GM12801 (cell line): ENCODE data around the gene PHACTR1.

ENCODE experiments used
- TF ChIP-seq, protein P1 (sequence below): IDR thresholded peaks from one replicate; pipeline ENCODE4 v1.5.1; 2011; ENCODE audit warnings: control low read depth; ENCODE audit not compliant: insufficient read length; ENCODE audit errors: extremely low read depth

Gene PHACTR1

DNA sequence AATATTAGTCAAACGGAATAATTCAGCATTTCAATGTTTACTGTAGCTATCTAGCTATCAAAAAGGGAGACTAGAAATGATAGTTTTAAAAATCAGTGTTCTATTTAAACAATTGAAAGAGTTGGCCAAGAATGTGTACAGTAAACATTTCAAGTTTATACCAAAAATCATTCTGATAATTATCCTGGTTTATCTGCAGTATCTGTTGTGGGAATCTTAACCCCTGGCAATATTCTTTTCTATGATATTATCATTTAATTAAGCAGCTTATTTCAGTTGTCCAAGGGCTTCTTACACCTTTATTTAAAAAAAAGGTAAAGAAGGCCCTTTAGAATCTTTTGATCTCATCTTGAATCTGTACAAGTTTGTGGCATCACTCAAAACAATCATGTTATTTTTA, 125.1 kb downstream of the PHACTR1 start:
- TF ChIP-seq, protein P1, sequence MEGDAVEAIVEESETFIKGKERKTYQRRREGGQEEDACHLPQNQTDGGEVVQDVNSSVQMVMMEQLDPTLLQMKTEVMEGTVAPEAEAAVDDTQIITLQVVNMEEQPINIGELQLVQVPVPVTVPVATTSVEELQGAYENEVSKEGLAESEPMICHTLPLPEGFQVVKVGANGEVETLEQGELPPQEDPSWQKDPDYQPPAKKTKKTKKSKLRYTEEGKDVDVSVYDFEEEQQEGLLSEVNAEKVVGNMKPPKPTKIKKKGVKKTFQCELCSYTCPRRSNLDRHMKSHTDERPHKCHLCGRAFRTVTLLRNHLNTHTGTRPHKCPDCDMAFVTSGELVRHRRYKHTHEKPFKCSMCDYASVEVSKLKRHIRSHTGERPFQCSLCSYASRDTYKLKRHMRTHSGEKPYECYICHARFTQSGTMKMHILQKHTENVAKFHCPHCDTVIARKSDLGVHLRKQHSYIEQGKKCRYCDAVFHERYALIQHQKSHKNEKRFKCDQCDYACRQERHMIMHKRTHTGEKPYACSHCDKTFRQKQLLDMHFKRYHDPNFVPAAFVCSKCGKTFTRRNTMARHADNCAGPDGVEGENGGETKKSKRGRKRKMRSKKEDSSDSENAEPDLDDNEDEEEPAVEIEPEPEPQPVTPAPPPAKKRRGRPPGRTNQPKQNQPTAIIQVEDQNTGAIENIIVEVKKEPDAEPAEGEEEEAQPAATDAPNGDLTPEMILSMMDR, result no peak

DNA sequence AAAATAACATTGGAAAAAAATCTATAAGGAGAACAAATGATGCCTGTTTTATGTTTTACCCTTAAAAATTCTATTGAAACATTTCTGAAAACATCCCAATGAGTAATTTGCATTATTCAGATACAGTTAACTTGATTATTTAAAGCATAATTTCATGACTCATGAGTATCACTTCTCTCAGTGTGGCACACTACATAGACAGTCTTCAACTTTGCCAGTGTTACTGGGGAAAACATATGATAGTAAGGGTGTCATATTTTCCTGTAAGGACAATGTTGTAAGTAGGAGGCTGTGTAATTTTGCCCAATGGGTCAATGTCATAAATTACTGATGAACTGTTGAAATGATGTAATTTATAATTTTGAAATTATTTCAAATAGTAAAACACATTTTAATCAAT, 125.5 kb downstream of the PHACTR1 start:
- TF ChIP-seq, protein P1, result no peak

DNA sequence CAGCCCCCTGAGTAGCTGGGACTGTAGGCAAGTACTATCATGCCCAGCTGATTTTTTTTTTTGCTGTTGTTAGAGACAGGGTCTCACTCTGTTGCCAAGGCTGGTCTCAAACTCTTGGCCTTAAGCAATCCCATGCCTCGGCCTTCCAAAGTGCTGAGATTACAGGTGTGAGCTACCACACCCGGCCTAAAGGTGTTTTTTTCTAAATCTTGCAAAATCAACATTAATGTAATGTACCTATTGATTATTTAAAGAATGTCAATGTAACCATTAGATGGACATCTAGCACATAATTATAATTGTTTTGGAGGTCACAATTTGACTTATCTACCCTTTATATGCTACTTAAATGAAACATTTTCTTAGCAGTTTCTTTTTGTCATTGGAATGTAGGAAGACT, 126.1 kb downstream of the PHACTR1 start:
- TF ChIP-seq, protein P1, result no peak

DNA sequence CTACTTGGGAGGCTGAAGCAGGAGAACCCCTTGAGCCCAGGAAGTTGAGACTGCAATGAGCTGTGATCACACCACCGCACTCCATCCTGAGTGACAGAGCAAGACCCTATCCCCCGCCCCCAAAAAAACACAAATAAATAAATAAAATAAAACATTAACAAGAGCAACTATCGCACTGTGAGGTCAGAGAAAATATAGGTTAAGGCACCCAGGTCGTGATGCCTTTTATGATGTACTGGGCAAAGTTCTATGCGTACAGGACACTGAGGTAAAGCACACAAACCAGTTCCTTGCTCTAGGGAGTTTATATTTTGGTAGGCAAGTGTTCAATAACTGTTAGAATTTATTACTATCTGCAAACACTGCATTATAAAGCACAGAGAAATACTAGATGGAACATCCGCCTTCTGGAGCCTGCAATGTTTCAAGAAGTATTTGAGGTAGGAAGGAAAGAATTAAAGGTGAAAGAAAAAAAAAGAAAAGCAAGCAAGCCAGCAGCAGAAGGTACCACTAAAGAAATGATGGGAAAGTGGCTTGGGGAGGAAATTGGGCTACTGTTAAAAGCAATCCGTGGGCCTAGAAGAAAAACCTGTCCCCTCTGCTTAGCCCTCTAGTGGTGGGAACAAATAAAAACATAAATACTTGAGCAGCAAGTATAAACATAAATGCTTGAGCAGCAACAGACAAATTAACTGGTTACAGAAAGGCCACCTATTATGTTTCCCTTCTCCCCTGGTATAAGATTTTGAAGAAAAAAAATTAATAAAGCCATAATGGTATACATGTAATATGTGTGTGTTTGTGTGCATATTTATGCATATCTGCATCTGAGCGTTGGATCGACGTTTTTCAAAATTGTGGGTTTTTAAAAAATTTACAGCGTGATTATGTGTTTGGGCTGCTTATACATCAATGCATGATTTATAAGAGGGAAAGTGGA, 128.0 kb downstream of the PHACTR1 start:
- TF ChIP-seq, protein P1, result no peak

DNA sequence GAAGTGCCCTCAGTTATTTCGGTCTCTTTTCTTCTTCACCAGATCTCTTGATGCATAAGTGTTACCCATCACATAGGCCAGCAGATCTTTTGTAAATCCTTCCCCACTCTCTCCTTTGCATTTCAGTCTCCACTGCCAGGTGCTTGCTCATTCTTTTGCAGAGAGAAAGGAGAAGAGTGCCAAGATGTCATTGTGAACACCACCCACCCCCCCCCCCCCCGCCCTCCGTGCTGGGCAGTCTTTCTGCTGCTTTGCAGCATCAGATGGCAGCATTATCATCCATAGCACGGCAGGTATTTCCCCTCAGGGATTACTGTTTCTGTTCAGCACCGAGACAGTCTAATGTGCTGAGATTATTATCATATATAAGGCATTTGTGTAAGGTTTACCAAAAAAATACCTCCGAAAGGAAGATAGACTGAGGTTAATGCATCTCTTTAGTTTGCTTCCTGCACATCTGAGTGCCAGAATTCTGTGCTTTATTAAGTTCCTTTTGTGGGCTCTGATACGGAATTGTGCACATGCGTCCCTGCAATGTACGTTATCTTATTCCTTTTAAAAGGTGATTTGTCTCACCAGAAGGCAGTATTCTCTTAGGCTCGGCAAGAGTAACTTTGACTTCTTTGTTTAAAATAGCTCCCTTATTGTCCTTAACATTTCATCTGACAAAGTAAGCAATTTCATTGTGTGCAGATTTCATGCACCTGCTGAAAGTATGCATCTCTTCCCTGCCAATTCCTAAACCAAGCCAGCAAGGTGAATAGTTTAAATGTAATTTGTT, 128.8 kb downstream of the PHACTR1 start:
- TF ChIP-seq, protein P1, result no peak

DNA sequence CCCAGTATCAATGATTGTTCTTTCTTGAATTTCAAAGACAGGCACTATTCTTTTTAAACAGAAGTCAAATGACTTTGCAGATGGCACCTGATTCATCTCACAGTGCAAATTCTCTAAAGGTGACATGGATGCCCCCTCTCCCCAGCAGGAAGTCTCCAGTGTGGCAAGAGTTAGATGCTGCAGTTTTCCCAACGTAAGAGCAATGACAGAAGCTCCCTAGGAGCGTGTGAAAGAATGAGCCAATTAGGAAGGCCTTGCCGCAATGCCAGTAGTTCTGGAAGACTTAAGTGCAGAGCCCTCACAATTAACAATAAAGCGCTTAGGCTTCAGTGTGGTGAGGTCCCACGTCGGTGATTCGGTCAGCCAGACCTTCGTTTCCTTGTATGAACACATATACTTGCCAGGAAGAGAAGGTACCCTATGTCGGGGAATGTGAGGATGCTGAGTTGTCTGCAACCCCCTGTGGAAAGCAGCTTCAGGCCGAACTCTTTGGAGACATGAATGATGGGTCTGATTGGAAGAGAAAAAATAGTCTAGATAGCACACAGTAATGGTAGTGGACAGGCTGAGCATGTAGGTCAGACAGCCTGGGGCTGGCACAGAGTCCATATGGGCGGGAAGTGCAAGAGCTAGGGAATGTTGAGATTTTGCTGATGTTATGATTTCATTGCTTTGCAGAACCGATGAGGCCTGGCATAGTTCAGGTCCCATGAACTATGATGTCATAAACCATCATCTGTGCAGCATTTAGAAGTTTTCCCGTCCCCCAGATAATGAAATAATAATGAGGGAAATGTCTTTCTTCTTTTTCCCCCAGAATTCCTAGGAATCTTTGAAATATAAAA, 132.6 kb downstream of the PHACTR1 start:
- TF ChIP-seq, protein P1, result no peak

DNA sequence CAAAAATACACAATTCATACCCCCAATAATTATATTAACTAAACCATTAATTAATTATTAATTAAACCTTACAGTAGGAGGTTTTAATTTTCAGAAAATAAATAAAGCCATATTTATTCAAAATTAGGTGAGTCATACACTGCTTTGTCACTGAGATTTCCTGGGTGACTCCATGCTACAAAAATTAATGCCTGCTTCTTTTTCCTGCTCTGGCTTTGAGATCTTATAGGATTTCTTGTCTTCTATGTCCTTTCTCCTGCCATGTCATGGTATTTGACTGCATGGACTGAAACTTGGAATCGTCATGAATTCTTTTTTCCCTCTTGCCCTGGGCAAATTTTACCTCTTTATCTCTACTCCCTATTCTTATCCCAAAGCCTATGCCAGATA, 133.2 kb downstream of the PHACTR1 start:
- TF ChIP-seq, protein P1, result no peak
